SK-N-DZ (cell line): ENCODE results near the gene NOP9. TPM values are rescaled to one million over a fixed set of nuclear protein-coding genes. Genes with fewer than 3 reads are reported as not detected.

Experiments used
- DNase-seq: peaks from one replicate; pipeline ENCODE4 v3.0.0-alpha.2; 2015; ENCODE audit warnings: low spot score
- polyA plus RNA-seq, 2 experiments: library from polyadenylated mRNA; depleted of rRNA; stranded (reverse); fragments of >200 nt; gene quantifications; 2 replicates each; pipeline ENCODE4 v1.2.3, GENCODE V29; 2014

Gene NOP9
- polyA plus RNA-seq (2014; cell fraction: cytosol; rRNA removed) = 17.9 and 21.3 TPM in 2 replicates
- 16.8 and 18.6 TPM in 2 replicates for polyA plus RNA-seq (2014; cell fraction: nucleus; rRNA removed)

- DNase-seq = peak; percentile 80
Measured at GRCh38 chr14:24299255-24300191, at the start of gene NOP9, which contains the start of gene DHRS1. Gene NOP9, plus strand, starts transcription at chr14:24299850. Its CDS starts 105 bp downstream, at chr14:24299955. Gene DHRS1, minus strand, starts transcription at chr14:24299780. Its CDS starts 674 bp downstream, at chr14:24299106.

- no peak for DNase-seq
Measured at GRCh38 chr14:24250354-24250753, 49.3 kb upstream of the NOP9 start.

GRCh38 chr14:24251880-24252288 is 47.8 kb upstream of the NOP9 start:
- DNase-seq = no peak

GRCh38 chr14:24252289-24253124 is 47.1 kb upstream of the NOP9 start:
- no peak for DNase-seq

GRCh38 chr14:24253936-24254335 is 45.7 kb upstream of the NOP9 start:
- no peak for DNase-seq

GRCh38 chr14:24254630-24255392 is 44.8 kb upstream of the NOP9 start:
- no peak for DNase-seq

GRCh38 chr14:24255438-24255837 is 44.2 kb upstream of the NOP9 start:
- no peak for DNase-seq

- no peak for DNase-seq
Measured at GRCh38 chr14:24255931-24256711, 43.5 kb upstream of the NOP9 start.

- DNase-seq = no peak
Measured at GRCh38 chr14:24256960-24257359, 42.7 kb upstream of the NOP9 start.

GRCh38 chr14:24258119-24258518 is 41.5 kb upstream of the NOP9 start:
- DNase-seq = no peak

GRCh38 chr14:24258548-24259265 is 40.9 kb upstream of the NOP9 start:
- DNase-seq = no peak

- DNase-seq = no peak
Measured at GRCh38 chr14:24259282-24260025, 40.2 kb upstream of the NOP9 start.

GRCh38 chr14:24260026-24260779 is 39.4 kb upstream of the NOP9 start:
- DNase-seq = no peak

- DNase-seq = no peak
Measured at GRCh38 chr14:24260780-24261157, 38.9 kb upstream of the NOP9 start.

GRCh38 chr14:24261256-24261968 is 38.2 kb upstream of the NOP9 start:
- DNase-seq = no peak

GRCh38 chr14:24261969-24262327 is 37.7 kb upstream of the NOP9 start:
- no peak for DNase-seq

- no peak for DNase-seq
Measured at GRCh38 chr14:24262821-24263733, 36.6 kb upstream of the NOP9 start, which contains the start of gene TGM1. Gene TGM1, minus strand, starts transcription at chr14:24263177. Its CDS starts 825 bp downstream, at chr14:24262352.
